Trophoblast cell (in vitro differentiated cells and primary cell): ENCODE results near the gene HIVEP1. TPM values are rescaled to one million over a fixed set of nuclear protein-coding genes. Genes with fewer than 3 reads are reported as not detected.

ENCODE experiments used
- DNase-seq, 2 donors: peaks; one replicate each; pipeline ENCODE4 v3.0.0-alpha.2; 2016
- H2AFZ ChIP-seq: 2 replicates; pipeline ENCODE4 v1.6.1; 2013; ENCODE audit warnings: low read length, moderate library complexity, mild to moderate bottlenecking; ENCODE audit not compliant: insufficient read depth, poor library complexity
- H2AK5ac ChIP-seq: 2 replicates; pipeline ENCODE4 v1.6.1; 2013; ENCODE audit warnings: mild to moderate bottlenecking, low read length
- H2BK120ac ChIP-seq: 2 replicates; pipeline ENCODE4 v1.6.1; 2013; ENCODE audit warnings: low read length, mild to moderate bottlenecking, moderate library complexity; ENCODE audit not compliant: insufficient read depth, poor library complexity
- H2BK12ac ChIP-seq: 2 replicates; pipeline ENCODE4 v1.6.1; 2013; ENCODE audit warnings: mild to moderate bottlenecking, low read length, moderate library complexity
- H2BK5ac ChIP-seq: 2 replicates; pipeline ENCODE4 v1.6.1; 2013; ENCODE audit warnings: low read length, low read depth, moderate library complexity, mild to moderate bottlenecking; ENCODE audit not compliant: poor library complexity
- H3K14ac ChIP-seq: 2 replicates; pipeline ENCODE4 v1.6.1; 2013; ENCODE audit warnings: mild to moderate bottlenecking, low read length
- H3K18ac ChIP-seq: 2 replicates; pipeline ENCODE4 v1.6.1; 2013; ENCODE audit warnings: mild to moderate bottlenecking, low read length
- H3K23ac ChIP-seq: 2 replicates; pipeline ENCODE4 v1.6.1; 2013; ENCODE audit warnings: low read length
- H3K27ac ChIP-seq: 2 replicates; pipeline ENCODE4 v1.5.1; 2013; ENCODE audit warnings: low read depth, mild to moderate bottlenecking, inconsistent platforms, low read length, moderate library complexity
- H3K27me3 ChIP-seq: 2 replicates; pipeline ENCODE4 v1.6.1; 2013; ENCODE audit warnings: inconsistent platforms, mild to moderate bottlenecking, low read length, moderate library complexity; ENCODE audit not compliant: insufficient read depth
- H3K36me3 ChIP-seq, 2 experiments: 1 replicate in 1 of 2; 2 replicates in 1 of 2; pipeline ENCODE4 v1.6.1; 2013; ENCODE audit warnings: low read length in 2 of 2, mild to moderate bottlenecking in 2 of 2, moderate library complexity in 1 of 2; ENCODE audit not compliant: insufficient read depth in 2 of 2, control insufficient read depth in 1 of 2
- H3K4ac ChIP-seq: 2 replicates; pipeline ENCODE4 v1.6.1; 2013; ENCODE audit warnings: low read depth, mild to moderate bottlenecking, low read length, moderate library complexity
- H3K4me1 ChIP-seq, 2 experiments: 1 replicate in 1 of 2; 2 replicates in 1 of 2; pipeline ENCODE4 v1.6.1; 2013; ENCODE audit warnings: low read length in 2 of 2, mild to moderate bottlenecking in 2 of 2, moderate library complexity in 1 of 2; ENCODE audit not compliant: insufficient read depth in 2 of 2, control insufficient read depth in 1 of 2
- H3K4me2 ChIP-seq: 2 replicates; pipeline ENCODE4 v1.6.1; 2013; ENCODE audit warnings: inconsistent platforms, mild to moderate bottlenecking, low read length, moderate library complexity
- H3K4me3 ChIP-seq: 2 replicates; pipeline ENCODE4 v1.5.1; 2013; ENCODE audit warnings: mild to moderate bottlenecking, low read depth, low read length, inconsistent platforms
- H3K79me1 ChIP-seq: one replicate; pipeline ENCODE4 v1.6.1; 2013; ENCODE audit warnings: low read length
- H3K79me2 ChIP-seq: 2 replicates; pipeline ENCODE4 v1.6.1; 2013; ENCODE audit warnings: low read length, mild to moderate bottlenecking; ENCODE audit not compliant: control insufficient read depth, insufficient read depth, poor library complexity
- H3K9ac ChIP-seq: 2 replicates; pipeline ENCODE4 v1.6.1; 2013; ENCODE audit warnings: mild to moderate bottlenecking, low read length
- H3K9me3 ChIP-seq: 2 replicates; pipeline ENCODE4 v1.6.1; 2013; ENCODE audit warnings: low read depth, mild to moderate bottlenecking, control low read depth, inconsistent platforms, low read length; ENCODE audit not compliant: insufficient read depth
- H4K12ac ChIP-seq: 2 replicates; pipeline ENCODE4 v1.6.1; 2013; ENCODE audit warnings: low read depth, mild to moderate bottlenecking, low read length, moderate library complexity
- H4K8ac ChIP-seq: 2 replicates; pipeline ENCODE4 v1.6.1; 2013; ENCODE audit warnings: low read depth, mild to moderate bottlenecking, low read length, moderate library complexity
- H4K91ac ChIP-seq: one replicate; pipeline ENCODE4 v1.6.1; 2013; ENCODE audit warnings: low read depth, mild to moderate bottlenecking, low read length, moderate library complexity
- WGBS: extraction: QIAGEN DNeasy Blood & Tissue Kit; methylation state at CpG from one replicate; pipeline ENCODE4 v1.1.7; 2013; ENCODE audit warnings: missing lambda C conversion rate; ENCODE audit not compliant: insufficient read length, insufficient coverage; ENCODE audit errors: extremely low coverage; 5-methylcytosine and 5-hydroxymethylcytosine counted together
- polyA plus RNA-seq: library from polyadenylated mRNA; stranded (reverse); fragments of 200-250 nt; gene quantifications from 2 replicates; pipeline ENCODE4 v1.2.3, GENCODE V29; 2013

Gene HIVEP1
- 14.7 and 15.4 TPM in 2 replicates for polyA plus RNA-seq

GRCh38 chr6:12012038-12012557 is at the start of gene HIVEP1:
TSS of gene HIVEP1 (plus strand) at chr6:12012312. CDS start at chr6:12015629, 3,317 bp downstream.
- Histone ChIP-seq H4K8ac (peak within 1 kb of the TSS; percentile 46), H3K27ac (peak within 1 kb of the TSS; percentile 90), H3K4me3 (peak within 1 kb of the TSS; percentile 85), H2AK5ac (peak within 1 kb of the TSS; percentile 35), H2AFZ (peak within 1 kb of the TSS; percentile 67), H3K9ac (peak within 1 kb of the TSS; percentile 73), H2BK12ac (peak within 1 kb of the TSS; percentile 18), H3K4me2 (peak within 1 kb of the TSS; percentile 98), H2BK120ac (peak within 1 kb of the TSS; percentile 56), H3K4me1 (peaks cover 2 to 7% of the 10 kb centered on the region in 2 experiments), H3K4ac (peak within 1 kb of the TSS; percentile 16), H3K27me3 (no peaks in the 10 kb centered on the region), H3K79me2 (peaks cover 16% of the 10 kb centered on the region), H4K91ac (peak within 1 kb of the TSS; percentile 83), H3K18ac (peak within 1 kb of the TSS; percentile 92), H3K79me1 (peaks cover 23% of the 10 kb centered on the region), H2BK5ac (peak within 1 kb of the TSS; percentile 86), H3K14ac (peak within 1 kb of the TSS; percentile 92), H3K36me3 (peaks cover 3 to 6% of the 10 kb centered on the region in 2 experiments), H3K9me3 (no peaks in the 10 kb centered on the region), H4K12ac (peak within 1 kb of the TSS; percentile 22), H3K23ac (no peak within 1 kb of the TSS)
- WGBS: no CpG with 5 or more reads among the region's 78 CpGs
- no peak for DNase-seq

GRCh38 chr6:11963756-11964500 is 48.2 kb upstream of the HIVEP1 start:
- no peaks in the 10 kb centered on the region for H3K36me3 ChIP-seq
- no peak overlapping the region for H2AFZ ChIP-seq
- H2BK12ac ChIP-seq: no peak overlapping the region
- no peaks in the 10 kb centered on the region for H3K79me2 ChIP-seq
- H3K18ac ChIP-seq: no peak overlapping the region
- no peak overlapping the region for H4K8ac ChIP-seq
- no peak overlapping the region for H3K4ac ChIP-seq
- H3K4me3 ChIP-seq: no peak overlapping the region
- H2BK120ac ChIP-seq: no peak overlapping the region
- H3K9ac ChIP-seq: no peak overlapping the region
- no peak overlapping the region for H2BK5ac ChIP-seq
- no peak for DNase-seq
- H3K4me2 ChIP-seq: no peak overlapping the region
- no peaks in the 10 kb centered on the region for H3K9me3 ChIP-seq
- H3K27ac ChIP-seq: no peak overlapping the region
- 100% methylated on average over 2 of the region's 3 CpGs for WGBS
- no peaks in the 10 kb centered on the region for H3K4me1 ChIP-seq
- H4K91ac ChIP-seq: no peak overlapping the region
- no peak overlapping the region for H3K14ac ChIP-seq
- no peaks in the 10 kb centered on the region for H3K79me1 ChIP-seq
- H3K23ac ChIP-seq: no peak overlapping the region
- no peak overlapping the region for H2AK5ac ChIP-seq
- no peak overlapping the region for H4K12ac ChIP-seq
- no peaks in the 10 kb centered on the region for H3K27me3 ChIP-seq

- Histone ChIP-seq H2BK5ac (no peak overlapping the region), H3K79me2 (no peaks in the 10 kb centered on the region), H3K4me1 (no peaks in the 10 kb centered on the region), H2BK12ac (no peak overlapping the region), H3K23ac (no peak overlapping the region), H3K18ac (no peak overlapping the region), H4K8ac (no peak overlapping the region), H3K9me3 (no peaks in the 10 kb centered on the region), H3K4me2 (no peak overlapping the region), H3K14ac (no peak overlapping the region), H2BK120ac (no peak overlapping the region), H3K27me3 (no peaks in the 10 kb centered on the region), H4K12ac (no peak overlapping the region), H3K79me1 (no peaks in the 10 kb centered on the region), H3K4me3 (no peak overlapping the region), H2AFZ (no peak overlapping the region), H3K36me3 (no peaks in the 10 kb centered on the region), H4K91ac (no peak overlapping the region), H3K4ac (no peak overlapping the region), H3K27ac (no peak overlapping the region), H2AK5ac (no peak overlapping the region), H3K9ac (no peak overlapping the region)
- no peak for DNase-seq
- no CpG with 5 or more reads among the region's 3 CpGs for WGBS
Measured at GRCh38 chr6:11964729-11965335, 47.3 kb upstream of the HIVEP1 start.

- Histone ChIP-seq H3K79me2 (no peaks in the 10 kb centered on the region), H2AK5ac (no peak overlapping the region), H3K23ac (no peak overlapping the region), H3K27me3 (no peaks in the 10 kb centered on the region), H2AFZ (no peak overlapping the region), H3K14ac (no peak overlapping the region), H4K12ac (no peak overlapping the region), H3K36me3 (no peaks in the 10 kb centered on the region), H2BK5ac (no peak overlapping the region), H2BK120ac (no peak overlapping the region), H3K18ac (no peak overlapping the region), H3K79me1 (no peaks in the 10 kb centered on the region), H4K91ac (no peak overlapping the region), H3K9me3 (no peaks in the 10 kb centered on the region), H3K4ac (no peak overlapping the region), H3K27ac (no peak overlapping the region), H3K4me3 (no peak overlapping the region), H3K9ac (no peak overlapping the region), H2BK12ac (no peak overlapping the region), H4K8ac (no peak overlapping the region), H3K4me2 (no peak overlapping the region), H3K4me1 (no peaks in the 10 kb centered on the region)
- WGBS: no CpG with 5 or more reads among the region's 2 CpGs
- no peak for DNase-seq
Measured at GRCh38 chr6:11965499-11965898, 46.6 kb upstream of the HIVEP1 start.
